ENCODE results near the gene DMC1.

DMC1 gene

DNA sequence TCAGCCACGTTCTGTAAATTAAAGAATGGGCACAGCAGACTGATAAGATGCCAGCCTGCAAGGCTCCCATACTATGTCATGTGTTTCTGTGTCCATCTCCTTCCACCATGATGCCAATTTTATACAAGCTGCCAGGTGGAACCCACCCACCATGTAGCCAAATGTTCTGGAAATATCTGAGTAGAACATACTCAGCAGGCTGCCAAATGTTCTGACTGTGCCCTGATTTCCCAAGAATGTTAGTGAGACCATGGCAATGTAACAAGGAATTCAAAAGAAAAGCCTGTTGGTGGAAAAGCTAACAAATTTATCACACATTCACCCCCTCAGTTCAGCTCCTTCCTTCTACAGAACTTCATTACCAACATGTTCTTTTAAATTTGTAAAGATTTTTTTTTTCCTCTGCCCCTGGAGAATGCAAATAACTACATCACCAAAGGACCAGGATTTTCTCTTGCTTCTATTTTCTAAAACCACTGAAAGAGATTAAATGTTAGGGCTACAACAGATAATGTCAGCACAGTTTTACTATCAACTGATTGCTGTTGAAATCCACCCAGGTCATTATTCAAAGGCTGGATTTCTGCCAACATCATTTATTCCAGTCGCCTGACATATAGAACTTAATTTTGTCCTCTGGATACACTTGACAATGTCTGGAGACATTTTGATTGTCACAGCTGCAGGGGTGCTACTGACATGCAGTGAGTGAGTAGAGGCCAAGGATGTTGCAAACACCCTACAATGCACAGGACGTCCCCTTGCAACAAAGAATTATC is 3.1 kb downstream of the DMC1 start:
- no peak for DNase-seq (ENCODE audit: low read depth)

DNA sequence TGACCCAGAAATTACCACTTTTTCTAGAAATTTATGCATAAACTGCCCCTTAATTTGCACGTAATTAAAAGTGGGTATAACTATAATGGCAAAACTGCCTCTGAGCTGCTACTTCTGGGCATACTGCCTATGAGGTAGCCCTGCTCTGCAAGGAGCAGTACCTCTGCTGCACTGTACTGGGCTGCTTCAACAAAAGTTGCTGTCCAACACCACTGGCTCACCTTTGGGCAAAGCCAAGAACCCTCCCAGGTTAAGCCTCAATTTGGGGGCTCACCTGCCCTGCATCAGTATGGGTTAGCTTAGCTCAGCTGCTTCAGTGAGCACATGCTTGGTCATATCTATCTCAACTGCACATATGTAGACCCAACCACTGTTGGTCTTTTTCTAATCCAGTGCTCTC is 4.5 kb downstream of the DMC1 start:
- no peak for DNase-seq (ENCODE audit: low read depth)

DNA sequence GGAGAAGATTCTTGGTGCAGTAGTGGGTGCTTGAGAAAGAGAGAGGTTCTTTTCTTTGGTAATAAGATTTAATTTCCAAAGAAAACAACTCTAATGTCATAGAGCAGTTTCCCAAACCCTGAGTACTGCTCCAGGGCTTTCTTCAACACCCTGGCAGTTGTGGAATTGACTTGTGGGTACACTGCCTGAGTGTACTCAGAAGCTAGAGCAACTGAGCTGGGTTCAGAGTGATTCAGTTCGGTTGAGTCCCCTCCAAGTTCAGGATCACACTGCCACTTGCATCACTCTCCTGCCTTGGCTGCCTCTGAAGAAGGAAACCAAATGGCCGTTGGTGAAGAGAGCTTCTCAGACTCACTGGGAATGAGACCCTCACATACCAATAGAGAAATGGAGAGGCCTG is 5.3 kb downstream of the DMC1 start:
- peak; percentile 42 for DNase-seq (ENCODE audit: low read depth)

DNA sequence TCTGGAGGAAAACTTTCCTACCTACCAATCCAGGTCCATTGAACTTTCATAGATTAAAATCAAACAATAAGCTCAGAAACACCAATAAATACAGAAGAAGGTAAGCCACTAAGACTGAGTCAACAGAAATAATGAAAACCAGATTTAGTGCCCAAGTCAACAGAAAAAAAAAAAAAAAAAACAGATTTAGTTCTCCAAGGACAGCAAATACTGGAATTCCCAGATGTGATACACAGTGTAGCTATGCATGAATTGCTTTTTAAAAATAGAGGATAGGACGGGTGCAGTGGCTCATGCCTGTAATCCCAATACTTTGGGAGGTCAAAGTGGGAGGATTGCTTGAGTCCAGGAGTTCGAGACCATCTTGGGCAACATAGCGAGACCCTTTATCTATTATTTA is 15.7 kb downstream of the DMC1 start:
- peak; percentile 77 for DNase-seq (ENCODE audit: low read depth)

DNA sequence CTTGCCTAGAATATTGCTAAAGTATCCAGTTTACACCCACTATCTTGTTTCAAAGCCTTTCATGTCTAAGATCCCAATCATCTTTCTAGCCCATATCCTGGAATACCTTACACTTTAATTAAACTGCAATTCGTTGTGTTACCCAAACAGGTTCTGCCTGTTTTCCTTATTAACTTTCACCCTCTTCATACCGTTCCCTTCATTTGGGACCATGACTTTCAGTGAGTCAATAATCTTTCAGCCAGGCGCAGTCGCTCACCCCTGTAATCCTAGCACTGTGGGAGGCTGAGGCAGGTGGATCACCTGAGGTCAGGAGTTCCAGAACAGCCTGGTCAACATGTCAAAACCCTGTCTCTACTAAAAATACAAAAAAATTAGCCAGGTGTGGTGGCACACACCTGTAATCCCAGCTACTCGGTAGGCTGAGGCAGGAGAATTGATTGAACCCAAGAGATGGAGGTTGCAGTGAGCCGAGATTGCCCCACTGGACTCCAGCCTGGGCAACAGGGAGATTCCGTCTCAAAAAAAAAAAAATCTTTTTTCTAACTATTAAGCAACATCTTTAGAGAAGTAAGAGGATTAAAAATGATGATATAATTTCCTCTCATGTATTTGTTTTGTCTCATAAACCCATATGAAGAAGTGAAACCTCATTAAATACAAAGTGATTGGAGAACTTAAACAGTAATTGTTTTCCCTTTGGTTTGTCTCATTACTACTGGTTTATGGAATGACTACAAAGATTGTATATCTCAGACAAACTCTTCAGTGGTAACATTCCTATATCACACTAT is 20.7 kb downstream of the DMC1 start:
- DNase-seq (ENCODE audit: low read depth), result no peak

DNA sequence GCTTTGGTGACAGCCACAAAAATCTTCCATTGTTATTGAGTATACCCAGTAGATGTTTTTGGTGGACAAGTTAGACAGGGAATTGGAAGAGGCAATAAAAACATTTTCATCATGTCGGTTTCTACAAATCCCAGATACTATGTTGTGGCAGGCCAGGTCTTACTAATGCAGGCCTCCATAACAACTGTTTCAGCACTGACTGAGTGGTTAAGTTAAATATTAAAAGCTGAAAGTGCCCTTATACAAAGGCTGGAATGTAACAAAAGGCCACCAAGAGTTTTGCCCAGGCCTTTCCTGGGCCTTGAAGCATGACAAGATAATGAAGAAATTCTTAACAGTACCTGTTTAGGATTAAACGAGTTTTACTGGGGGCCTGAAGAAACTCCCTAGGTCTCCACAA is 29.3 kb downstream of the DMC1 start:
- DNase-seq (ENCODE audit: low read depth), result no peak

DNA sequence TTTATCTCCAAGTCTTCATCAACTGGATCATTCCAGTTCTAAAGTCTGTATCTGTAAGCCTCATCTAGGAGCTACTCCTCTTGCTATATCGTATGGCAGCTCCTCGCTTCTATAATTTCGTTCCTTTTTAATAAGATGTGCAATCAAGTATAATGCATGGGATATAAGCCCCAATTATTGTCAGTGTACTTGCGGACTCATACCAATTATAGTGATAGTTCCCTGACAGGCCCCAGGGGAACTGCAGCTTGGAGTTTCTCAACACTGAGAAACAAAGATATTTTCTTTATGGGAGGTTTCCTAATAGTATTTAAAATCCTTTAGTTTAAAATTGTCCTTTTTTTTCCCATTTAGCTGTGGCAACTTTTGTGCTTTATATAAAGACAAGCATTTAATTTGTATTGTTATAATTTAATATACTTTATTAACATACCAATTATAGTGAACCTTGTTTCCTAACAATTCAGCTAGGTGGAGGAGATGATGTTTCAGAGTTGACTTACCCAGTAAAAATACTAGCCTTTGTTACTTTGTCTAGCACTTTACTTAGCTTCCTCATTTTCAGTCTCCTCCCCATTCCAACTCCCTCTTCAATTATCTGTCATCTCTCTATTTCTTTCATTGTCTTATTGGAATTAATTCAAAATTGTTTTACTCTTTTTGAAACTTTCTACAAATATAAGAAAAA is 38.6 kb downstream of the DMC1 start:
- no peak for DNase-seq (ENCODE audit: low read depth)

DNA sequence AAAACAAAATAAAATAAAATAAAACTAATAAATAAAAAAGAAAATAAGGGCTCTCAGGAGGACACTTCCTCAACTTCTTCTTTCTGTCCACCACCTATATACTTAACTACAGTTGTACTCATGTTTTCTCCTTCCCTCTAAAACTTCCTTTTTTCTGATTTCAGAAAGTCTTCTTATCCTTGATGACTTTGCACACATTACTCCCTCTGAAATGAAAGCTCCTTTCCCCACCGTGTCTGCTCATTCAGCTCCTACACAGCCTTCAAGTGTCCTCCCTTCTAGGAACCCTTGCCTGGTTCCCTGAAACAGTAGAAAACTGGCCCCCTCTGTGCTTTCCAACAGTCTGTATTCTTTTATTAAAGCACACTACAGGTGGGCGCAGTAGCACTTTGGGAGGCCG is 45.6 kb downstream of the DMC1 start:
- DNase-seq (ENCODE audit: low read depth), result no peak

DNA sequence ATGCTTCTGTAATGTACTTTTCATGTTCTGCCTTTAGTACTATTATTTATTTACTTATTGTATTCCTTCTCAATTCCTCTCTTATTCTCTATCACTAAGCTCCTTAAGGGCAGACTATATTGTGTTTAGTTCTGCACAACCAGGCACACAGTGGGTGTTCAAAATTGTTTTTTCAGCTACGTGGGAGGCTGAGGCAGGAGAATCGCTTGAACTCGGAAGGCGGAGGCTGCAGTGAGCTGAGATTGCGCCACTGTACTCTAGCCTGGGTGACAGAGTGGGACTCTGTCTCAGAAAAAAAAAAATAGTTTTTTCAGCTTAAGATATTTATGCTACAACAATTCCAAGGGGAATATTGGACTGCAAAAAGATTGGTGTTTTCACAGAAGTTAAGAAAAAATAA is 46.5 kb downstream of the DMC1 start:
- no peak for DNase-seq (ENCODE audit: low read depth)

DNA sequence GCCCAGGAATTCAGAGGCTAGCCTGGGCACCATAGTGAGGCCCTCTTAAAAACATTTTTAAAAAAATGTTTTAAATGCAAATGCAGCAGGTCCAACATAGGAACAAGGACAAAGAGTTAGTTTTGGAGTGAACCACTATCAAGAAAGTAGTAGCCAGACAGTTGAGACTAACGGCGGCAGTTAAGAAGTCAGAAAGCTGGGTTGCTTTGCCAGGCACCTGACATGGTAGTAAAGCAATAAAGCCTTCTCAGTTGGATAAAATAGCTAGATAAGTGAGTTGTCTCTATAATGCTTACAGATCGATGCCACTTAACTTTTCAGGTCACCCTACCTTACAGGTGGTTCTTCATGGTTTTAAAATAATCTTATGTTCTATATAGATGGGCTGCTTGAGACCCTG is 47.0 kb downstream of the DMC1 start:
- no peak for DNase-seq (ENCODE audit: low read depth)

DNA sequence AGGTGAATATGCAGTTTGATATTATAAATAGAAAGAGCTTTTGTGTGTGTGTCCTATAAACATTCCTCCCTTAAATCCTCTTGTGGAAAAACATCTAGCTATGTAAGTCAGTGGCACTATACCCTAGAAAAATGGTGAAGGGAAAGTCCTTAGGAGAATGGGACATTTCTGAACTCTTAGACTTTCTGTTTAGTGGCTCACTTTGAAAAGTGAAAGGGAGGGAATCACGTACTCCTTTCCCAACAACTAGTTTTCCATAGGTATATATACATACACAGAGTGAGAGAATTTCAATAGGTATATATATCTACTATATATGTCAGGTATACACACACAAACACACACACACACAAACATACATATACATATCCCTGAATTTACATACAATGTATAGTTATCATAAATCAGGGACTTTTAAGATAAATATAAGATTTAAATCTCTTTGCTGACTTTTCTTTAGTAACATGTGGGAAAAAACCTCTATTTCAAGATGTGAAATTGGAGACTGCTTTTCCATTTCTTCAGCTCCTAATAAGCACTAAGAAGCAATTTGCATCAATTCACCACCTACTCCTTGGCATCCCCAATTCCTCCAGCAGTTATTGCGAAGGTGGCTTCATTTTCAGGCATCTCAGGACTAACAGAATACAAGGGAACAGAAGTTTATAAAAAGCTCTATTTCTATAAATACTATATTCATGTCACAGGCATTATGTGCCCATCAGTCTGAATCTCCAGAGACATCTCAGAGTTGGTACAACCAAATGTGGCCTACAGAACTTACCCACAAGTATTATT is 50.3 kb downstream of the DMC1 start:
- DNase-seq (ENCODE audit: low read depth), result no peak

DNA sequence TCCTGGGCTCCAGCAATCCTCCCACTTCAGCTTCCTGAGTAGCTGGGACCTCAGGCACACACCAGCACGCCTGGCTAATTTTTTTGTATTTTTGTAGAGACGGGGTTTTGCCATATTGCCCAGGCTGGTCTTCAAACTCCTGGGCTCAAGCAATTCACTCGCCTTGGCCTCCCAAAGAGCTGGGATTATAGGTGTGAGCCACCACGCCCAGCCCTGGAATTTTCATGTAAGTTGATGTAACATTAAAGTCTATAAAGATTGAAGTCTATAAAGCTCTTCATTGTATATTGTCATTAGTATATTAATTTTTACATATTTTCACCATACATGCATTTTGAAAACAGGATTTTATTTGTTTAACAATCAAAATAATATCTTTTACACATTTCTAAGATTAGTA is 51.4 kb downstream of the DMC1 start:
- no peak for DNase-seq (ENCODE audit: low read depth)

DNA sequence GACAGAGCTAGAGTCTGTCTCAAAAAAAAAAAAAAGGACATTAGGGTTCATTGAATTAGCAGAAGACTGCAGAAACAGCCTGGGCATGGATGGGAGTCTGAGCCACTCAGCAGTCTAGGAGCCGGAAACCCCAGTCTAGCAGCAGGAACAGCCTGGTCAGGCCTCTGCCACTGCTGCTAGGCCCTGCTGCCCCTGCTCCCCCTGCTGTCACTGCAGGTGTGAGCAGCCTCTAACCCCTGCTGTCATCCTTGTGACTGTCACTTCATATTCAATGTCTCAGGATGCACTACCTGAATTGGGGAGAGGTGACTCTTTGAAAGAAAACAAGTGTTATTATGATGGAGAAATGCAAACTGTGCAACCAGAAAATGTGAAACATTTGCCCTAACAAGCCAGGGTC is 56.9 kb downstream of the DMC1 start:
- DNase-seq (ENCODE audit: low read depth), result no peak

DNA sequence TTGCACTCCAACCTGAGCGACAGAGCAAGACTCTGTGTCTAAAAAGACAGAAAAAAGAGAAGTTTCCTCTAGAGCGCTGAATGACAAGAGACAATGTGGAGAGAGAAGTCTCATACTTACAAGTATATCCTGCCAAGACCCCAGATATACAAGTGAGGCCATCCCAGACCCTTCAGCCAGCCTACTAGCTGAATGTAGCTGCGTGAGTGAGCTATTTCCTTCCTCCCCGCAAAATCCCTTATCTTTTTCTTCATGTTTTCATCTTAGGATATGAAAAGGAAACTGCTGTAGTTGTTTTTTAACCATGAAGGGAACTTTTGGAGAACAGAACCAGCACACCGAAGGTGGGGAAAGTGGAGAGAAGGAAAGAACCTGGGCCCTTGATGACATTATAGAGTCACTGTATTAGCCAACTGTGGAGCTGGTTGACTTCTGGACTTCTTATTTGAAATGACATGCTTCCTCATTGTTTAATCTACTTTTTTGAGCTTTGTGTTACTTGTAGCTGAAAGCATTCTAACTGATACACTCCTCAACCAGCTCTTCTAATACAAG is 59.5 kb downstream of the DMC1 start:
- DNase-seq (ENCODE audit: low read depth), result no peak

DNA sequence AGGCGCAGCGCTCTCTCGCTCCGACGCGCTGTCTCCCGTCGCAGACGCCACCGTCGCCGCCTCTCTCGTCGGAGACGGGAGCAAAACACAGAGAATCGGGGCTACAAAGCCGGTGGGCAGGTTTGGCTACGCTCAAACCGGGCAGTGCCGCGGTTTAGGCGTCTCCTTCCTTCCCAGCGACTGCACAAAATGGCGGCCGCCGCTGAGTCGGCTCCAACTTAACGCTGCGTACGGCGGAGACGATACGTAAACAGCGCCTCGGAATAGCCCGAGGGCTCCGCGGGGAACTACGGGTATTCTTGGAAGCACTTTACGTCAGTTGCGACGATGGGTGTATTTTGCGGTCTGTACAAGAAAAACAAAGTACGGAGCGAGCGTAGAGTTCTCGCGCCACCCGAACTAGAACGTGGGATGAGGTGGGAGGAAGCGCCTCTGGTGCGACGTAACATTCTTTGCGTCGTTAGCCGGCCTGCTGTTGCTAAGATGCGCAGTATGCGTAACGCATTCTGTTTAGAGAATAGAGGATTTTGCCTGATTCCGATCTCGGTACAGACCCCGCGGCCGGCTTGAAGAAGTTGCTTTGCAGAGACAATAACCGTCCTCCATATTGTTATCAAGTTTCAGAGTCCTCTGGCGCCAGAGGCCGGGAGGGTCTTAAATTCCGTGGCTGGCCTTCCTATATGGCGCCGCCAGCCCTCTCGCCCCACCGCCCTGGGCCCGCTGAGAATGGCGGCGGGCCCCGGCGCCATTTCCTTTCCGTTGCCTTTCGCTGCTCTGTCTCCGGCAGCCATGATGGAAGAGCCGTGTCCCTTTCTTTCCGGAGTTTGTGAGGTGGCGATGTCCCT is 63.6 kb downstream of the DMC1 start, which contains the start of gene DDX17:
DDX17 (minus strand) TSS at position 194 of the 845 bp plus-strand sequence.
- peak; percentile 98 for DNase-seq (ENCODE audit: low read depth)

DNA sequence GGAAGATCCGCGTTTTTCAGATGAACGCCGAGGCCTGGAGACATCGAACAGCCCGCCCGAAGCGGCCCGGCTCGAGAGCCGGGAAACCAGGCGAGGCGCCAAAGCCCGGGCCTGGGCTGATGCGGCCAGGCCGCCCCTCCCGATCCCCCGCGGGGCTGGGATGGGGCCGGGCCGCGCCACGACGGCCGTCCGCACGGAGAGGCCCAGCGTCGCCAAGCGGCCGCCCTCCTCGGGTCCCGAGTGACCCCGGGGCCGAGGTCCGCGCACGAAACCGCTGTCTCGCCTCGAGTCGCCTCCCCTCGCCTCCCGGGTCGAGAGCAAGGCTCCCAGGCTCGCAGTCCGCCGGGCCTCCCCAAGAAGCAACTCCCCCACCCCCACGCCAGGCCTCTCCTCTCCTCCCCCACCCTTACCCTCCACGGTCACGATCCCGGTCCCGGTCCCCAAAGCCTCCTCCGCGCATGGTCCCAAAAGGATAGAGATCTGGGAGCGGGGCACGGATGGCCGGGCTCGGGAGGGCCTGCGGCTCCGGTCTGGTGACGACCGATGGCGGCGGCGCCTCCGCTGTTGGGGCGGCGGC is 64.4 kb downstream of the DMC1 start:
- peak; percentile 70 for DNase-seq (ENCODE audit: low read depth)

DNA sequence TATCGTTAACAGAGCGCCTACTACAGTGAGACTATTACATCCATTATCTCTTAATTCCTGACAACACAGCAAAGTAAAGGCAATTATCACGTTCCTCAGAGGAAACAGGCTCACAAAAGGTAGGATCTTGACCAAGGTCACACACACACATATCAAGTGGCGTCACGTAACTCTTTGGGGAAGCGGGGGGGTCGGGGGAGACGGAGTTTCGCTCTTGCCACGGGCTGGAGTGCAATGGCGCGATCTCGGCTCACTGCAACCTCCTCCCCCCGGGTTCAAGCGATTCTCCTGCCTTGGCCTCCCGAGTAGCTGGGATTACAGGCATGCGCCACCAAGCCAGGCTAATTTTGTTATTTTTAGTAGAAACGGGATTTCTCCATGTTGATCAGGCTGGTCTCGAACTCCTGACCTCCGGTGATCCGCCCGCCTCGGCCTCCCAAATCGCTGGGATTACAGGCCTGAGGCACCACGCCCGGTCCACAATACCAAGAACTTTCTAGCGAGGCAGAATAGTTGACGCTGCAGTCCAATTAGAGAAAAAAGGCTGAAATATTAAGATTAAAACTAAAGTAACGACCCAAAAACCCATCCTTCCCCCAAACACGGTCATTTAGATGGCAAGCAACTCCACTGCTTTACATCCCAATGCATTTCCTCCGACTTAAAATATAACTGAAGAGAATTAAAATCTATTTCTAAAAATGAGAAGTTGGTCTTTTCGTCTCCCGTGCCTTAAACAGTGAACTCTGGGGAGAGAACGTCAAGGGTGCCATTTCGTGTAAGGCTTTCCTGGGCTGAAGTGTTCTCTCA is 65.0 kb downstream of the DMC1 start:
- peak; percentile 60 for DNase-seq (ENCODE audit: low read depth)

DNA sequence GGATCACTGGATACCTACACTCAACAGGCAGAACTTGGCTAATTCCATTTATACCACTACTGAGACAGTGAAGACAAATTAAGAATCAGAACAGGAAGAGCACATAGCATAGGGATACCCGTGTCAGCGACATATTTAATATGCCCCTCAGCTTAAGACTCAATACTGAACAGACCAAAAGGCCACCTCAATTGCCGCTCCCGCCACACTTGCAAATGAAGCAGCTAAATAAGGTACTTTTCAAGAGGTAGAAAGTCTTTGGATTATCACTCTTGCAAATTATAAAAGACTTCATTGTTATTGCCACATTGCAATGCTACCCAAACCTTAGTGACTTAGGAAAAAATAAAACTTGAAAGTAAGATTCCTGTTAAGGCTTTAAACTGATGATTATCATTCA is 67.0 kb downstream of the DMC1 start:
- DNase-seq (ENCODE audit: low read depth), result no peak

DNA sequence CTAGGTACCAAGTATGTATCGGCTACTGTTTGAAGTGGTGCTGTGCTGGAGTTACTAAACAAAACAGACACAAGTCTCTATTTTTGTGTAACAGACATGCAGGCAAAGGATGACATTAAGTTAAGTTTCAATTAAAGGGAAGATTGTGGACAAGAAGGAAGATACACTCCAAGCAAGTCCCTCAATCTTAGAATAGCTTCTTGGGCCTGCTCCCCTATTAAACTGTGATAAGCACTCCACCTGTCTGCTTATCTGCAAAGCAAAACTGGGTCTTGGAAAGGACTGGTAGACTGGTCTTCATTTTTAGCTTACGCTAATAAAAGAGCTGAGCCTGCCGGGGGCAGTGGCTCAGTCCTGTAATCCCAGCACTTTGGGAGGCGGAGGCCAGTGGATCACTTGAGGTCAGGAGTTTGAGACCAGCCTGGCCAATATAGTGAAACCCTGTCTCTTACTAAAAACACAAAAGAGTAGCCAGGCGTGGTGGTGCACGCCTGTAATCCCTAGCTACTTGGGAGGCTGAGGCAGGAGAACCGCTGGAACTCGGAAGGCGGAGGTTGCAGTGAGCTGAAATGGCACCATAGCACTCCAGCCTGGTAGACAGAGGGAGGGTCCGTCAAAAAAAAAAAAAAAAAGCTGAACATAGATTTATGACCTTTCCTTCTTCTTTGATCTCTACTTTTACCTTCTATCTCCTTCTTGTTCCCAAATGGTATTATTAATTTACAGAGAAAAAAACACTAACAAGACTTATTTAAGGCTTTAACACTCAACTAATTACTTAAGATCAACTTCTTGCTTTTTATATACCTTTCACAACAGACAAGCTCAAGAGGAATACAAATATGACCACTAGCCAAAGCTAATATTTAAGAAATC is 67.9 kb downstream of the DMC1 start:
- DNase-seq (ENCODE audit: low read depth), result no peak

Measured in EH (cell line).